Activated CD8-positive, alpha-beta memory T cell treated with anti-CD3 and anti-CD28 coated beads, Interleukin-2, amount 50 U/mL, for 4 hours (primary cell): Measurements from ENCODE around the gene DOCK1.

Experiments used
- DNase-seq: peaks from one replicate; pipeline ENCODE4 v3.0.0-alpha.2; 2020

DOCK1 gene

GRCh38 chr10:127375461-127375860, 470.2 kb downstream of the DOCK1 start:
- no peak for DNase-seq

DNA sequence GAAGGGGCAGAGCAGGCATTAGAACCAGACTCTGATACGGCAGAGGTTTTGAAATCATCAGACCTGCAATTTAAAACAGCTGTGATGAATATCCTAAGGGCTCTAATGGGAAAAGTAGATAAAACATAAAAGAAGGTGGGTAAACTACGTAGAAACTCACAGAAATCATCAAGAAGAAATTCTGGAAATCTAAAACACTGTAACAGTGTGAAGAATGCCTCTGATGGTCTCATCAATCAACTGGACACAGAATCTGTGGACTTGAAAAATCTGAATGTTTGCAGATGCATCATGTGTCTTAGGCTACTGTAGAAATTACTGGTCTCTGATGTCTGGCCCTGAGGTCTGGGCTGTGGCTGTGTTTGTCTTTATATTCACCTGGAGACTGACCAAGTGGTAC, 470.8 kb downstream of the DOCK1 start:
- no peak for DNase-seq

DNA sequence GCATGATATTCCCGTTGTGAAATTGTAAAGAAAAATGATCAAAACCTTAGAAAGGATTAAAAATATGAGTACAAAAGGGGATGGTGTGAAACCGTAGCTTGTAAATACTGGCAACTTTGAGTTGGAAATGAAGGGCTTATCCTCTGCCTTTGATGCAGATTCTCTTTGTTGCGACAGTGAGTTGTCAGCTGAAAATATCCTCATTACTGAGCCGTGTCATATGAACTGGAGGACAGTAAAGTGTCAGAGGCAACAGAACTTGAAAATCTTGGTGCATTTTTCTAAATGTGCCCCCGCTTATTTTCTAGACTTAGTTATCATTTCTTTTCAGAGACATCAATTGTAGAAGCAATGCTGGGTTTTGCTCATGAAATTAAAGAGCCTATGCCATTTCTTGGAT, 473.4 kb downstream of the DOCK1 start:
- no peak for DNase-seq

DNA sequence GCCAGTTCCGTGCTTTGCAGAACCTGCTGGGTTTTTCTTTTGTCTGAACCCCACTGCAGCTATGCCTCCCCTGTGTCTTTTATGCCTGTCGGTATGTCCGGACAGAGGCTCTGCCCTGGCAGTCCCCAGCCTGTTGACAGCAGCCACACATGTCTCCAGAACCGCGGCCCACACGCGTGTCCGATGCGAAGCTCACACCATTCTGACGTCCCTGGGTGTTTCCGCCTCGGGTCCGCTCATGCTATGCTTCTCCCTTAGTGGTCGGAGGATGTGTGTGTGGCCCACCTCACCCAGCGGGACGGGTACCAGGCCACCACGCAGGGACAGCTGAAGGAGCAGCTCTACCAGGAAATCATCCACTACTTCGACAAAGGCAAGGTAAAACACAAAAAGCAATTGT, 479.3 kb downstream of the DOCK1 start:
- DNase-seq = no peak

DNA sequence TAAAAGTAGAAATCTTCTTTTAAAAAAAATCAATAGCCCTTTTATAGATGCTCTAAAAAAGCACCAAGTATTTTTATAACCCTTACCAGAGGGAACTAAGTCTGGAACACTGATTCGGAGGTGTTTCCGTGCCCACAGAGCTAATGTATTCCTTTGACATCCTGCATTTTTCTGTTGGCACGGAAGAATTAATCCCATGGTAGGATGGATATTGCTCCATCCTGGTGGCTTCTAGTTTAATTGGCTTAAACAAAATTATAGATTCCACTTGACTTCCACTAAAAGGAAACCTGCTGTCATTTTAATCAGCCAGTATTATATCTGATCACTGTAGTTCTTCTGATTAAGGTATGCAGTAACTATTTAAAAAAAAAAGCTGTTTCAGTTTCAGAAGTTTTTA, 479.8 kb downstream of the DOCK1 start:
- DNase-seq = no peak

- no peak for DNase-seq
These were observed 481.5 kb downstream of the DOCK1 start for GRCh38 chr10:127386606-127387327.

DNA sequence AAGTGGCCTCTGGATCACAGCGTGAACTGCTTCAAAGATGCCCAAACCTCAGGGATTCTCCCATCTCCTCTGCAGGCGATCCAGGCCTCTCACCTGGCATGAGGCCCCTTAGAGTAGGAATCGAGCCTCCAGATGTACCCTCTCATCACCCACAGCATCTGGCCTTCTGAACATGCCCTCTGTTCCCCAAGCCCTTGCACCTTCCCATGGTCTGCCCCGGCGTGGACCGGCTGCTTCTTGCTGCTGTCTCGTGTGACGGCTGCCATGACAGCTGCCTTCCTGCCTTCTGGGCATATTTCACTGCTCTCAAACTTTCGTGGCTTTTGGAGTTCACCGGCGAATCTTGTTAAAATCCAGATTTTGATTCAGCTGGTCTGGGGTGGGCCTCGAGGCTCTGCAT, 486.6 kb downstream of the DOCK1 start:
- DNase-seq = no peak

GRCh38 chr10:127392351-127393235, 487.4 kb downstream of the DOCK1 start:
- no peak for DNase-seq

GRCh38 chr10:127398140-127398970, 493.1 kb downstream of the DOCK1 start:
- no peak for DNase-seq

DNA sequence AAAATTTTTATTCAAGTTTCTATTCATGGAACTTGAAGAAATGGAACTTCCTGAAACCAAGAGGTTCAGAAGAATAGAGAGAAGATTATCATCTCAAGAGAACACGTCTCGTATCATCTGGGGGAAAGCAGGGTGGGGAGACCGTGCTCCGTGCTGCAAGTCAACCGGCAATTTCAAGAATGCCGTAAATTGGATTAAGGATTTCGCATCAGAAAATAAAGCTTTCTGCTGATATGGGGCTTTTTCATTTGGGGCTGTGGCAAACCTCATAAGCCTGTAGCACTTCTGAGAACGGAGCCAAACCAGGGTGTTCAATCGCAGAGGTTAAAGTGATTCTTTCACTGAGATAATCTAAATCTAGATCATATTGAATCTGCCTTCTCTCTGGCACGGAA, 493.7 kb downstream of the DOCK1 start:
- DNase-seq = no peak

DNA sequence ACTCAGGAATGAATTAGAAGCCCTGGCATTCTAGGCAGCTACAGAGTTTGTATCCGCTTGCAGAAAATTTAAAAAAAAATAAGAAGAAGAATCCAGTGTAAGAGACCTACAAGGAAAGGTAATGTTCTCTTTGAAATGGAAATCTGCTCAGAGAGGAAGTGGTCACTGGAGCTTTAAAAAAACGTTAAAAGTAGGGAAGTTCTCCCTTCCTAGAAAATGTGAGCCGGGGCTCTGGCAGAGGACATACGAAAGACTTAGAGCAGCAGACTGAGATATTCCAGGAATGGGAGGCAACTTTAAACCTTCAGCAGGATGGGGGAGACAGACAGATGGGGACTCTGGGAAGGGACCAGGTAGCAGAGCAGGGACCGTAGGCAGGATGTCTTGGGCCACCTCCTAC, 494.4 kb downstream of the DOCK1 start:
- DNase-seq = no peak

- DNase-seq = no peak
These were observed 495.0 kb downstream of the DOCK1 start for GRCh38 chr10:127400216-127400615.

DNA sequence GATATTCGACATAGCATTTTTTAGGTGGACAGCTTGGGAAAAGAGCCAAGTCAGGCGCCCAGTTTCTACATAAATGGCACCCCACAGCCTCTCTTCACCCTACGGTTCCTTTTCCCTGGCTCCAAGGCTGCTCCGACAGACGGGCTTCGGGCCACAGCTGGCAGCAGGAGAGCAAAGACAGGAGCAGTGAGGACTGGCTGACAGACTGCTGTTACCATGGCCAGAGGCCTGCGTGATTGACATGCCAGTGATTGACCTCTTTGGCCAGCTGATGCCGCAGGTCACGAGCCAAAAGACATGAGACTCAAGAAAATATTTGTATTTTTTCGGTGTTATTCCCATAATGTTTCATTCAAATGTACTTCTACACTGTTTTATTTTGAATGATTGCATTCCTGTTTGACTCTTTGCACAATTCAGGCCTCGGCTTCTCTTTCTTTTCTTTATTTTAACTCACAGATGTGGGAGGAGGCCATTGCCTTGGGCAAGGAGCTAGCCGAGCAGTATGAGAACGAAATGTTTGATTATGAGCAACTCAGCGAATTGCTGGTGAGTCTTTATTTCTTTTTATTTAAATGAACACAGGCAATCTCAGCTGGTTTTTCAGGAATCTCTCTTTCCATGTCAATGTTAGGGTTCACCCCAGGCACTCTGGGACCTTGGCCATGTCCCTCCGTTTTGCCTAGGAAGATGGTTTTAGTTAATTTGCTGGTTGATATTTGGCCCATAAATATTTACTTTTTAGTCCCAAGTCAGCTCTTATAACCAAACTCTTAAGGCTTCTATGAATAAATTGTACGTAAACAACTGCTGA, 497.6 kb downstream of the DOCK1 start:
- no peak for DNase-seq

DNA sequence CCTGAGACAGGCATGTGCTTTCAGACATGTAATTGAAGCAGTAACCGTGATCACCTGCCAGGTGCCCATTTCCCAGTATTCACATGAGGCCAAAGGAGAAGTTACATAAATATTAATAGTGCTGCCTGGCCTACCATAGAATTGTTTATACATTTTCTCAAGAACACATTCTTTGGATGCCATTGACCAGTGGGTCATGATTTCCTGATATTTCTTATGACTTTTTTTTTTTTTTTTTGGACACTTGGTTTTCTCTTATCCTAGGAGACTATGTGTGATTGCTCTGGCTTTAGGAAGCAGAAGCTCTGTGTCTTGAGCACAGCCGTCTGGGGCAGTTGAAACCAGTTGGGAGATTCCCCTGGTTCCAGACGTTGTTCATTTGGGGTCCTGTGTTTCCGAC, 500.0 kb downstream of the DOCK1 start:
- DNase-seq = no peak

- no peak for DNase-seq
These were observed 500.9 kb downstream of the DOCK1 start for GRCh38 chr10:127406018-127406550.

DNA sequence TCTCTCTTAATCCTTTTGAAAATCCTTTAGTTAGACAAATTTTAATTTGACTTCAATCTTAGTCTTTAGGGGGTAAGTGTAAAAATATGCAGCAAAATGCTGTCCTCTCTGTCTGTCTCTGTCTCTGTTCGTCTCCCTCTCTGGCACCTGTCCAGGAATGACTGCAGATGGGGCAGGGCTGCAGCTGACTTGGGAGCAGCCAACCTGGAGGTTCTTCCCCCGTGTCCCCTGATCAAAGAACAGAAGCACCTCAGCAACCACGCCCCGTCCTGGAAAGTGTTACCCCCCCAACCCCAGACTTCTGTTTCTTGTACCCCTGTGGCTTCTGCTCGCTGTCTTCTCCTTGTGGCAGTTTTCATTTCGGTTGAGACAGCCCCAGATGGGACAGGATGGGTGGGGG, 502.3 kb downstream of the DOCK1 start:
- no peak for DNase-seq

DNA sequence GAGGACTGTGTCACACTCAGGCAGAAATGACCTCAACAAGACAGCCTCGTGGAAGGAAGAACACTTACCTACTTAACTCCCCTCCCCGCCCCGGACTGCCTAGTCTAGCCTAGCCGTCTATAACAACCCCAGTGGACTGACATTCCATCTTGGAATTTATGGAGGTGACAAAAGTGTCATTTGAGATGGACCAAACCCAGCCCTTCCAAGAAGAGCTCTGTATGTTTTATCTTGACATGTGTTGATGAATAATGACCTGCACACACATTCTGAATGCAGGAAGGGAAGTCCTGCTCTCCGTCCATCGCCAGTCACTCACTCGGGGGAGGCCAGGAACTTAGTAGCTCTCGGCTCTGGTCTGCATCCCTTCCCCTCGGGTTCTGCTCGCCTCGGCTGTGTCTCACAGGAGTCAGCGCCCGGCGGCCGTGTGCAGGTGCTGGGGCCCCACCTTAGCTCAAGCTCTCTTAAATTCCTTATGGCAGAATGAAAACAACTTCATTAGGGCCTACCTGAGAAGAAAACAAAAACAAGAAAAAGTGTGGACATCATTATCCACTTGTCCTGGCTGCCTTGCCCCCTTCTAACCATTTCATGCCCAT, 503.0 kb downstream of the DOCK1 start:
- DNase-seq = no peak

GRCh38 chr10:127408733-127409132, 503.5 kb downstream of the DOCK1 start:
- no peak for DNase-seq

GRCh38 chr10:127410030-127410429, 504.8 kb downstream of the DOCK1 start:
- DNase-seq = no peak

- DNase-seq = no peak
These were observed 505.8 kb downstream of the DOCK1 start for GRCh38 chr10:127411062-127411461.

DNA sequence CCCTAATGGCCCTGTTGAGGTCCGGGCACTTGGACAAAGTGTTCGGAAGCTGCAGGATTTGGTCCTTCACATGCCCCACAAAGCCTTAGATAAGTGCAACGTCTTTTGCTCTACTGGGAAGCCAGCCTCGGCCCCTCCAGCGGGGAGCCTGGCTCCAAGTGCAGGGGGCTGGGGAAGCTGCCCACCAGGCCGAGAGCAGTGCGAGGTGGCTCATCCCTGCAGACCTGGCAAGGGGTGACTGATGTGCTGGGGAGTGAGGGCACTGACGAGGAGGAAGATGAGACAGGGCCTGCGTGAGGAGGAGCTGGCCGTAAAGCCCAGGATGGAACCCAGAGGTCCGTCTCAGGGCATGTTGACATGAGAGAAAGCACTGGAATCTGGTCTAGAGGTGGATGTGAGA, 508.1 kb downstream of the DOCK1 start:
- DNase-seq = no peak

DNA sequence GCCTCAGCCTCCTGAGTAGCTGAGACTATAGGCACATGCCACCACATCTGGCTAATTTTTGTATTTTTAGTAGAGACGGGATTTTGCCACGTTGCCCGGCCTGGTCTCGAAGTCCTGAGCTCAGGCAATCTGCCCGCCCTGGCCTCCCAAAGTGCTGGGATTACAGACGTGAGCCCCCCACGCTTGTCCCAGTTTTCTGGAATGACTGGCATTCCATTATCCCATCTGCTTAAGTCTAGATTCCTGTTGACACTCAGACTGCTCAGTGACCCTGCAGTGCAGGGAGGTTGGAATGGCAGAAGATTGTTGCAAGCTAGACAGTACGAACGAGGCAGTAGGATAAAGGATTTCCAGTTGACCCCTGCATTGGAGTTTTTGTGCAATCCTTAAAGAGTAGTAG, 508.8 kb downstream of the DOCK1 start:
- no peak for DNase-seq
